HG03442 (cell line): ENCODE measurements around the gene SPESP1.

Experiments used
- ATAC-seq: cut with Tn5 transposase; IDR thresholded peaks from one replicate; pipeline ENCODE4 v1.9.1; 2021; ENCODE audit warnings: mild to moderate bottlenecking, moderate library complexity; ENCODE audit not compliant: unreplicated experiment

SPESP1 gene

GRCh38 chr15:68930268-68931022 lies at the start of gene SPESP1:
SPESP1 (plus strand) TSS chr15:68930525; CDS start chr15:68930654, 129 bp downstream.
- ATAC-seq = peak; percentile 65

- ATAC-seq = no peak
Observed at GRCh38 chr15:68885070-68885469, 45.3 kb upstream of the SPESP1 start.

DNA sequence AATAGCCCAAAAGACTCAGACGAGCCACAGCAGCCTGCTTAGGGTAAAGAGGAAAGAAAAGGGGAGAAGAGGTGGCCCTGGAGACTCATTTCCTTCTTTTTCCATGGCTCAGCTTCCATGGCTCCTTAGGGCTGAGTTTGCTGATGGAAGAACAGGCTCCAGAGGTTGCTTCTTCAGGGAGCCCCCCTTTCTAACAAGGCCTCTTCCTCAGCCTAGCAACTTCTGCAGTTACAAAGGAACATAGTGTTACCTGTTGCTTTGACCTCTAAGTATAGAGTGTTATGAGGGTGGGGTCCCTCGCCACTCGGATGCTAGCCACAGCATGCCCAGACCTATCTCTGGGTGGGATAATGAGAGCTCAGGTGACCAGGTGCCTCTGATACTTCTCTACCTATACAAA lies 43.2 kb upstream of the SPESP1 start:
- ATAC-seq = no peak

DNA sequence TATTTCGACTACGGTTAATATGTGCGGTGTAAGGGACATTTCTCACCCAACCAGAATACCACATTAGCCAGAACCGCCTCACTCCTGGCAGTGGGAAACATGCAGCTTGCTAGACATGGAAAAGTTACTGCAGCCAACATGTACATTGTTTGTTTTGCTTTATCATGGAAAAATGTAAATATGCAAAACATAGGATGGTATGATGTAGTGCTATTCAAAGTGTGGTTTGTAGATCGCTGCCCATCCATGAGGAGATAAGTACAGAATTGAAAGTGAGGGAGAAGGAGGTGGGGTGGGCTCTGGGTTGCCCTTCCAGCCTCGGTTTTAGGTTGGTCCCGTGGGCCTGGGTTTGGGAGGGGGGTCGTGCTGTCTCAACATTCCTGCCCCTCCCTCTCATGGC lies 42.5 kb upstream of the SPESP1 start:
- ATAC-seq = no peak

DNA sequence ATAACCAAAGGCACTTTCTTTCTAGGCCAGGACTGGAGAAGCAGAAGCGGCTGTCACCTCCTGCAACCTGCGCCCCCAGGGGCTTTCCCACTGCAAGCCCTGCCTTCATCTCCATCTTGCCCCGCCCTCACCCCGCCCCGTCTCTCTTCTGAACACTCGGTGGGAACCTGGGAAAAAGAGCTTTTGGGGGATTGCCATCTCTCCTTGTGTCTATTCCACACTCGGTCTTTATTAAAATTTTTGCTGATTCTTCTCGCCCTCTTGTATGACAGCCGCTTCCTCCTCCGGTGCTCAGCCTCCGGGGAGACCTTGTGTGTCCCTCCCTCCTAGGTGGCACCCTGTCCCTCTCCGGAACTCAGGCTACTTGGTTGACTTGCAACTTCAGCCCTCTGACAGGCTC lies 41.9 kb upstream of the SPESP1 start:
- ATAC-seq = no peak

GRCh38 chr15:68894208-68894607 lies 36.1 kb upstream of the SPESP1 start:
- ATAC-seq = no peak

- ATAC-seq = no peak
Observed at GRCh38 chr15:68896178-68896577, 34.1 kb upstream of the SPESP1 start.

DNA sequence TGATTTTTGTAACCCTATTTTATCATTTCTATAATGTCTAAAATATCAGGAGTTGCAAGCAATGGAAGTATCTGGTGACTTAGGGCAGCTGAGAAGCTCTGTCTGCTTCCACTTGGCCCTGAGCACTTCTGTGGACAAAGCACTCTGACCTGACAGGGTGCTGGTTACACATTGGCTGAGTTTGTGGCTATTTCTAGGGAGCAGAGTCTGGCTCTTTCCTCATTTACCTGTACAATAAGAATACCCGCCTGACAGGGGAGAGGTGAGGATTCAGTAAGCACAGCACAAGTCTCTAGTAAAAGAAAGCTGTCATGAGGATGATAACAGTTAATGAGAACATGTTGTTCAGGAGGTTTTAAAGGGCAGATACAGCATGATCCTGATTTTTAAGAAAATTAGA lies 33.3 kb upstream of the SPESP1 start:
- ATAC-seq = no peak

DNA sequence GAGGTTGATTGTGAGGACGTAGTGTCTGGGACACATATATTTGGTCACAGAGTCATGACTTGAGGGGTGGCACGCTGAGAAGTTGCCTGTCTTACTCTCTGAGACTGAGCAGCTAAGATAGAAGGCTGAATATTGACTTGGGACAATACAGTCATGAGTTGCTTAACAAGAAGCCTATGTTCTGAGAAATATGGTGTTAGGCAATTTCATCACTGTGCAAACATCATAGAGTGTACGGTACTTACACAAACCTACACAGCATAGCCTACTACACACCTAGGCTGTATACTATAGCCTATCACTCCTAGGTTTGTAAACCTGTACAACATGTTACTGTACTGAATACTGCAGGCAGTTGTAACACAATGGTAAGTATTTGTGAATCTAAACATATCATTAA lies 30.3 kb upstream of the SPESP1 start:
- no peak for ATAC-seq

- ATAC-seq = no peak
Observed at GRCh38 chr15:68907396-68907923, 22.9 kb upstream of the SPESP1 start.

DNA sequence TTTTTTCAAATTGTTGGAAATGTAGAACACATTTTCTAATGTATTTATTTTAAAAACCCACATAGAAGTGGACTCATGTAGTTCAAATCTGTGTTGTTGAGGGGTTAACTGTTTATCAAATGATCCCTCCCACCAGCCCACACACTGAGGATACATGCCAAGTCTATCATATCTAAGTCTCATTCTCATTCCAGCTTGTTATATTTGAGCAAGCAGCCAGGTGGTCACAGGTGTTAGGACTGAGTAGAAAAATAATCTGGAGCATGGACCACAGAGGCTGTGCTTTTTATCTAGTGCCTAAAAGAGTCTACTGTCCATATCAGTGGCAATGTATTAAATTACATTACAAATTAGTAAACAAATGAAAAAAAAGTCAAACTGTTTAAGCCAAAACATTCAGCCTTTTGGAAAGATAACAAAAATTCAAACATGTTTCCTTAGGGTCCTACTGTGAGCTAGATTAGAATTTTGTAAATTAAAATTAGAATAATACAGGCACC lies 20.7 kb upstream of the SPESP1 start:
- ATAC-seq = no peak

DNA sequence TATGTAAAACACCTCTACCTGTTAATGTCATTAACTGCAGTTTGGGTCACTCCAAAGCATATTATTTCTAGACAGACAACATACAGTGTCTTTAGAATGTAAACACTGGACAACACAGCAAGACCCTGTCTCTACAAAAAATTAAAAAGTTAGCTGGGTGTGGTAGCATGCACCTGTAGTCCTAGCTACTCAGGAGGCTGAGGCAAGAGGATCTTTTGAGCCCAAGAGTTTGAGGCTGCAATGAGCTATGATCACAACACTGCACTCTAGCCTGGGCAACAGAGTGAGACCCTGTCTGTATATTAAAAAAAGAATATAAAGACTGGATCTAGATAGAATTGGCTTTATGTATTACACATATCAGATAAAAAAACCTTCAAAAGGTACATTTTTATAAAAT lies 20.0 kb upstream of the SPESP1 start:
- no peak for ATAC-seq

DNA sequence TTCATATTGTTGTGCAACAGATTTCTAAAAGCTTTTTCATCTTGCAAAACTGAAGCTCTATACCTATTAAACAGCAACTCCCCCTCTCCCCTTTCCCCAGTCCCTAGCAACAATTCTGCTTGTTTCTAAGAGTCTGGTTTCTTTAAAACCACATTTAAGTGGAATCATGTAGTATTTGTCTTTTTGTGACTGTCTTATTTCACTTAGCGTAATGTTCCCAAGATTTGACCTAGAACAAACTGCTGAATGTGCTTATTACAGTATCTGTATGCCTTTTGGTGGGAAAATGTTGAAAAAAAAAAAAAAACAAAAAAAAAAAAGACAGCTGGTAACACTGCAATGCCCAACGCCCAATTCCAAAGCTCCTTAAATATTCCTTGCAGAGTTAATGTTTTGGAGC lies 19.5 kb upstream of the SPESP1 start:
- no peak for ATAC-seq

GRCh38 chr15:68921926-68922325 lies 8.4 kb upstream of the SPESP1 start:
- ATAC-seq = no peak

GRCh38 chr15:68924866-68925560 lies 5.3 kb upstream of the SPESP1 start:
- ATAC-seq = no peak

GRCh38 chr15:68933001-68933400 lies 2.7 kb downstream of the SPESP1 start:
- no peak for ATAC-seq

- ATAC-seq = no peak
Observed at GRCh38 chr15:68934341-68934740, 4.0 kb downstream of the SPESP1 start.

DNA sequence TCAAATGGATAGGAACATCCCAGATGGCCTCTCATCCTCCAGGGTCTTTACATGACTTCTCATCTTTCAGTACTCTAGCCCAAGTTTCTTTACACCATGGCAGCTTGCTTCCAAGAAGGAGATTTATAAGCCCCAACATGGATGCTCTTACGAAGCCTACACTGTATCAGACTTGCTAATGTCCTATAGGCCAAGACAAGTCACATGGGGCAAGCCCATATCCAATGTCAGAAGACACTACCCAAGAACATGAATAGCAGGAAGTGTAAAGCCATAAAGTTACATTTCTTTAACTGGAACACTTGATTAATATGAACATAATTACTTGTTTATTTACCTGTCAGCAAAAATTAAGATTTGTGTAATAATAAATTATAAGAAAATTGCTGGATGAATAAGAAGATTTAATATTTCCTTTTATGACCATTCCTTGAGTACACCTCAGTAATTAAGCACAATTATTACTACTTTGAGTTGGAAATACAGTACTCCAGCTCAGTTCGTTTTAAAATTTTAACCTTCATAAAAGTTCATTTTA lies 5.1 kb downstream of the SPESP1 start:
- ATAC-seq = no peak

DNA sequence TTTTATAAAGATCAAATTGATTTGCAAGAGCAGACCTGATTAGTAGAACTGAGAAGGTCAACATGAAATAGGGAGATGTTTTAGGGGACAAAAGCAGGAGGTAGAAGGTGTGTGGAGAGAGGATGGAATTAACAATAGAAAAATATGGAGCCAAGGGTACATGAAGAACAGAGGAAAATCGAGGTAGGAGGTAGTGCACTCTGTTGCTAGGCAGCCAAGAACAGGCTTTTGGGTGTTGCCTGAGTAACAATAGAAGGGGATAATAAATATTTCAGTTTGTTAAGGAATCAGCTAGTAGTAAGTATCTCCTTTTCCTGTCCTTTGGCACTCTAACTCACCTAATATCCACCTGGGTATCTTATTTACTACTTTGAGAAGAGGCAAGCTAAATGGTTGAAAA lies 9.2 kb downstream of the SPESP1 start:
- no peak for ATAC-seq

DNA sequence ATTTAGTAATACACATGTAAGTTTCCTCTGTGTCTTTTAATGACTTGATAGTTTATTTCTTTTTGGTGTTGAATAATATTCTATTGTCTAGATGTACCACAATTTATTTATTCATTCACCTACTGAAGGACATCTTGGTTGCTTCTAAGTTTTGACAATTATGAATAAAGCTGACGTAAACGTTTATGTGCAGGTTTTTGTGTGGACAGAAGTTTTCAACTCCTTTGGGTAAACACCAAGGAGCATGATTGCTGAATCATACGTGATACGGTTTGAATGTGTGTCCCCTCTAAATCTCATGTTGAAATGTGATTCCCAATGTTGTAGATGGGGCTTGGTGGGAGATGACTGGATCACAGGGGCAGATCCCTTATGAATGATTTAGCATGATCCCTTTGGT lies 21.5 kb downstream of the SPESP1 start:
- ATAC-seq = no peak

GRCh38 chr15:68957696-68958095 lies 27.4 kb downstream of the SPESP1 start:
- ATAC-seq = no peak

DNA sequence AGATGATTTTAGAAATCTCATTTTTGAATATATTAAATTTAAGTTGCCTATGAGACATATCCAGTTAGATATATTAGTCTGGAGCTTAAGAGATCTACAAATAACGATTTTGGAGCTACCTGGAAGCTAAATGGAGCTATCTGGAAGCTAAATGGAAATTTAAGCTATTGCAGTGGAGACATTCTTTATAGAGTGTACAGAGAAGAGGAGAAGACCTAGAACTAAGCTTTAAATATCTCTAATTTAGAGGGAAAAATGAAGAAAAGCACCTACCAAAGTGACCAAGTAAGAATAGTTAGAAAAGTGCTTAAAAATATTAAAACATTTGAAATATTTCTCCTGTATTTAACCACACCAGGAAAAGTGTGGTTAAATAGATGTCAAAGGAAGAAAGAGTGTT lies 28.3 kb downstream of the SPESP1 start:
- ATAC-seq = no peak
